Kidney (tissue), 14 donors: ENCODE results near the gene NF1. TPM values are rescaled to one million over a fixed set of nuclear protein-coding genes. Genes with fewer than 3 reads are reported as not detected.

Experiments
- DNase-seq, 5 donors: peaks; one replicate each; pipeline ENCODE4 v3.0.0-alpha.2; 2013 to 2020
- FAIRE-seq: peaks from 2 replicates; lab custom pipeline; 2012; peaks lifted over from hg19 to GRCh38; lab: Jason Lieb, UNC
- H3K27ac ChIP-seq, 2 donors: one replicate each; pipeline ENCODE4 v1.7.0; 2013; ENCODE audit warnings: low read depth in 2 of 2, low read length in 2 of 2, inconsistent platforms in 1 of 2
- H3K27me3 ChIP-seq: one replicate; pipeline ENCODE4 v1.7.1; 2013; ENCODE audit warnings: low read length, inconsistent platforms; ENCODE audit not compliant: control insufficient read depth, insufficient read depth
- H3K36me3 ChIP-seq, 3 donors: one replicate each; pipeline versions ENCODE4 v1.7.0 to v1.7.1; 2013; ENCODE audit warnings: low read length in 3 of 3, control low read depth in 1 of 3, inconsistent platforms in 1 of 3; ENCODE audit not compliant: insufficient read depth in 3 of 3, control insufficient read depth in 2 of 3
- H3K4me1 ChIP-seq, 3 donors: one replicate each; pipeline versions ENCODE4 v1.7.0 to v1.7.1; 2013; ENCODE audit warnings: low read length in 3 of 3, inconsistent platforms in 1 of 3, low read depth in 1 of 3; ENCODE audit not compliant: control insufficient read depth in 2 of 3, insufficient read depth in 2 of 3
- H3K4me3 ChIP-seq, 3 donors: one replicate each; pipeline versions ENCODE4 v1.7.0 to v1.8.1; 2013; ENCODE audit warnings: low read length in 3 of 3, control low read depth in 1 of 3, inconsistent platforms in 1 of 3
- H3K9ac ChIP-seq, 3 donors: one replicate each; pipeline versions ENCODE4 v1.7.0 to v1.7.1; 2013; ENCODE audit warnings: low read length in 3 of 3, control low read depth in 1 of 3, inconsistent platforms in 1 of 3
- H3K9me3 ChIP-seq, 3 donors: one replicate each; pipeline versions ENCODE4 v1.7.0 to v1.7.1; 2013; ENCODE audit warnings: low read length in 3 of 3, control low read depth in 1 of 3, inconsistent platforms in 1 of 3; ENCODE audit not compliant: control insufficient read depth in 2 of 3, insufficient read depth in 1 of 3
- CTCF ChIP-seq: IDR thresholded peaks from 3 replicates; pipeline ENCODE4 v1.5.1; 2012; ENCODE audit warnings: mild to moderate bottlenecking, moderate library complexity, borderline replicate concordance; ENCODE audit not compliant: insufficient read depth; ENCODE audit errors: extremely low read depth
- intact Hi-C: fragments of 100-400 bp; cut with DNase I; formaldehyde crosslinking; loops from one replicate; pipeline ENCODE4 v1.11.1; 2022
- polyA plus RNA-seq: library from polyadenylated mRNA; stranded (reverse); fragments of 350-450 nt; fragmentation: Illumina TruSeq; extraction: RNeasy Lipid Tissue Mini Kit (QIAGEN cat#74804); gene quantifications from one replicate; pipeline ENCODE4 v1.2.3, GENCODE V29; 2014; ENCODE audit warnings: low read depth, low replicate concordance; ENCODE audit not compliant: insufficient read depth
- total RNA-seq: library from RNA; stranded (reverse); fragmentation: NEBNext Ultra II Directional; extraction: Animal tissue kit (Norgen Biotek cat#: 25700); gene quantifications from one replicate; pipeline ENCODE4 v1.2.1, GENCODE V29; 2021
- donor health status: control.
- donor health status: control.
- donor health status: control.
- donor health status: control.
- donor health status: control.
- donor health status: DM: yes; HTN: yes; CAD: no.
- donor health status: Normal renal cell carcinoma (clear cell type).

Gene NF1
- total and polyA plus RNA-seq, 2 donors from 2014 or later: 7.8 to 61.3 TPM

GRCh38 chr17:31126318-31126717 lies 31.5 kb downstream of the NF1 start:
- FAIRE-seq: no peak

GRCh38 chr17:31128241-31128640 lies 33.5 kb downstream of the NF1 start:
- Histone ChIP-seq H3K9me3 (no peaks in the 10 kb centered on the region), H3K4me1 (peaks cover 0 to 7% (median 5%) of the 10 kb centered on the region in 3 donors), H3K4me3 (no peak overlapping the region), H3K27ac (no peak overlapping the region), H3K27me3 (no peaks in the 10 kb centered on the region), H3K36me3 (no peaks in the 10 kb centered on the region), H3K9ac (no peak overlapping the region)
- no peak for TF ChIP-seq CTCF
- intact Hi-C loops: no loop called here
- FAIRE-seq (no peak), DNase-seq (no peak)

More at GRCh38 chr17:31126318-31126717, 31.5 kb downstream of the NF1 start:
- Histone ChIP-seq H3K4me1 (peaks cover 0 to 13% (median 5%) of the 10 kb centered on the region in 3 donors), H3K27ac (no peak overlapping the region), H3K27me3 (no peaks in the 10 kb centered on the region), H3K9me3 (no peaks in the 10 kb centered on the region), H3K36me3 (no peaks in the 10 kb centered on the region), H3K9ac (no peak overlapping the region), H3K4me3 (no peak overlapping the region)
- TF ChIP-seq CTCF: no peak
- DNase-seq: no peak
- intact Hi-C loops: no loop called here

- no peak for TF ChIP-seq CTCF
- Histone ChIP-seq H3K9ac (no peak overlapping the region), H3K4me3 (no peak overlapping the region), H3K27me3 (no peaks in the 10 kb centered on the region), H3K4me1 (peaks cover 0 to 7% (median 5%) of the 10 kb centered on the region in 3 donors), H3K36me3 (no peaks in the 10 kb centered on the region), H3K9me3 (no peaks in the 10 kb centered on the region), H3K27ac (no peak overlapping the region)
- intact Hi-C loops: no loop called here
- FAIRE-seq: no peak
- no peak for DNase-seq
Observed at GRCh38 chr17:31130286-31131224, 35.8 kb downstream of the NF1 start.
